Measurements from ENCODE around the gene MINAR2.

MINAR2 gene

DNA sequence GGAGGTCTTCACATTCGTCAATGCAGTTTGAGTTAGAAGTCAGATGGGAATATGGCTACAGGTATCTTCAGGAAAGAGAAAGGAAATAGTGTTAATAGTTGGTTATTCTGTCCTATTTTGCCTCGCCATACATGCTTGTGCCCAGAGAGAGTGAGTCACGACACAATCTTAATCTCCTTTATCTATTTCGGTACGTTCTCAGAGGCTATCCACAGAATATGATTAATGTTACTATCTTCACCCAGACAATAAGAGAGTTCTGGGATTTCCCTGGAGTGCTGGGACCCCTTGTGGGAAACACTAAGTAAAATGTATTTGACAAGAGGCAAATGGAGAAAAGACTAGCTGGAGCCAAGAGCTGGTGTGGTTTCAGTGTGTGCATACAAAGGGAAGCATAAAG is 25.5 kb downstream of the MINAR2 start:
- DNase-seq, result no peak

- DNase-seq, result no peak
Measured at GRCh38 chr5:129781594-129781993, 33.7 kb downstream of the MINAR2 start.

DNA sequence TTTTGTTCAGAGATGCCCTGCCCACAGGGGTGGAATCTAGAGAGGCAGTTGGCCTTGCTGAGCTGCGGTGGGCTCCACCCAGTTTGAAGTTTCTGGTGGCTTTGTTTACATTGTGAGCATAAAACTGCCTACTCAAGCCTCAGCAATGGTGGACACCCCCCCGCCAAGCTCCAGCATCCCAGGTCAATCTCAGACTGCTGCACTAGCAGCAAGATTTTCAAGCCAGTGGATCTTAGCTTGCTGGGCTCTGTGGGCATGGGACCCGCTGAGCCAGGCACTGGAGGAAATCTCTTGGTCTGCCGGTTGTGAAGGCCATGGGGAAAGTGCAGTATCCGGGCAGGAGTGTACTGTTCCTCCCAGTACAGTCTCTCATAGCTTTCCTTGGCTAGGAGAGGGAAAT is 55.5 kb downstream of the MINAR2 start:
- DNase-seq, result no peak

DNA sequence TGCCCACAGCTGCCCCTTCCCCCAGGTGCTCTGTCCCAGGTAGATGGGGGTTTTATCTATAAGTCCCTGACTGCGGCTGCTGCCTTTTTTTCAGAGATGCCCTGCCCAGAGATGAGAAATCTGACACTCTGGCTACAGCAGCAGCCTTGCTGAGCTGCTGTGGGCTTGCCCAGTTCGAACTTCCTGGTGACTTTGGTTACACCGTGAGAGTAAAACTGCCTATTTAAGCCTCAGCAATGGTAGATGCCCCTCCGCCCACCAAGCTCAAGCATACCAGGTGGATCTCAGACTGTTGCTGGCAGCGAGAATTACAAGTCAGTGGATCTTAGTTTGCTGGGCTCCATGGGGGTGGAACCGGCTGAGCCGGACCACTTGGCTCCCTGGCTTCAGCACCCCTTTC is 56.8 kb downstream of the MINAR2 start:
- DNase-seq, result no peak

DNA sequence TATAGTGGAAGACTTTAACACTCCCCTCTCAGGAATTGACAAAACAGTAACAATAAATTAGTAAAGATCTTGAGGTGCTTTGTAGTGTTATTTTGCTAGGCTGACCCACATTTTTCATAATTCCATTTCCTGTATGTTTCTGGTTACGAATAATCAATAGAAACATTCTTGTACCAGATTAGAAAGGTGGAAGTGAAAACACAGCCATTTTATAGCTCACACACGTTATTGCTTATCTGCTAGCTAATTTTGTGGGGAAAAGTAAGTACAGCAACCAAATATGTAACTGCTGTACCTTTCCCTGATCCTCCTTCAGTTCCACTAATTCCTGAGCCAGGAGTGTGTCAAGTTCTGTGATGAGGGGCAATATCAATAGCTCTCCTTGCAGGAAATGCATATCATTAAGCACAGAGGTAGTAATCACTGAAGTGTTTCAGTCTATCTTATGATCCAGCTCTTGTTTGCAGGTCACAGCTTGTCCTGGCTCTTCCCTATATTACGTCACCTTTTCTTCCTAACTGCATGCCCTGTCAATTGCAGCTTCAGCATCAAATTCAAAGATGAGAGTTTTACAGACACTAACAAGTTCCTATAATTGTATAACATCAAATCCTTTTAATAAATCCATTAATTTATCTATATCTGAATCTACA is 59.4 kb downstream of the MINAR2 start:
- no peak for DNase-seq
